Measurements from ENCODE around the gene ELF2.

DNA sequence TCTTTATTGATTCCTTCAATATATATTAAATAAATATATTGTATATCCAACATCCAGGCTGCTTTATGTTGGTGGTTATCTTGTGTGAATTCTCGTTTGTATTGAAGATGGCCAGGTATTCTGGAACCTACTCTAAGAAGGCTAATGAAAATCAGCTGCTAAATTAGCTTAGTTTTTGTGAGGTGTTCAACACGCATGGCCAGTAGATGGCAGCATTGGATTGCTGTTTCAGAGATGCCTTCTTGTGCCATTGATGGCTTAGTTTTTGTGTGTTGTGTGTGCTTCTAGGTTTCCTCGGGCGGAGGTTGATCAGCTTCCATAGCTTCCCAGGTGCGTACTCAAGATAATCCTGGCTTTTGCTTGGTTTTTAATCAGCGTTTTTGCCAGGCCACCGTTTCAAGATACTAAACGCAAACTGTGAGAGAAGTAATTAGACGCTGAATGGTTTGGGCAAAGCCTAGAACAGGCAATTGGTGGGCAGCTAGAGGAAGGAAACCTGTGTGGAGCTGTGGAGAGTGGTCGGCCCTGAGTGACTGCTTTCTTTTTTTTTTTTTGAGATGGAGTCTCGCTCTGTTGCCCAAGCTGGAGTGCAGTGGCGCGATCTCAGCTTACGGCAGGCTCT is 146.3 kb downstream of the ELF2 start:
- TF ChIP-seq, protein P1, sequence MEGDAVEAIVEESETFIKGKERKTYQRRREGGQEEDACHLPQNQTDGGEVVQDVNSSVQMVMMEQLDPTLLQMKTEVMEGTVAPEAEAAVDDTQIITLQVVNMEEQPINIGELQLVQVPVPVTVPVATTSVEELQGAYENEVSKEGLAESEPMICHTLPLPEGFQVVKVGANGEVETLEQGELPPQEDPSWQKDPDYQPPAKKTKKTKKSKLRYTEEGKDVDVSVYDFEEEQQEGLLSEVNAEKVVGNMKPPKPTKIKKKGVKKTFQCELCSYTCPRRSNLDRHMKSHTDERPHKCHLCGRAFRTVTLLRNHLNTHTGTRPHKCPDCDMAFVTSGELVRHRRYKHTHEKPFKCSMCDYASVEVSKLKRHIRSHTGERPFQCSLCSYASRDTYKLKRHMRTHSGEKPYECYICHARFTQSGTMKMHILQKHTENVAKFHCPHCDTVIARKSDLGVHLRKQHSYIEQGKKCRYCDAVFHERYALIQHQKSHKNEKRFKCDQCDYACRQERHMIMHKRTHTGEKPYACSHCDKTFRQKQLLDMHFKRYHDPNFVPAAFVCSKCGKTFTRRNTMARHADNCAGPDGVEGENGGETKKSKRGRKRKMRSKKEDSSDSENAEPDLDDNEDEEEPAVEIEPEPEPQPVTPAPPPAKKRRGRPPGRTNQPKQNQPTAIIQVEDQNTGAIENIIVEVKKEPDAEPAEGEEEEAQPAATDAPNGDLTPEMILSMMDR (conservative IDR thresholded peaks at IDR 0.05; ENCODE audit: low read length), result peak; percentile 79
- TF ChIP-seq EZH2phosphoT487 (IDR thresholded peaks at IDR 0.05; ENCODE audit: borderline replicate concordance), result no peak
